GM18502 (cell line): Measurements from ENCODE around the gene MAOA.
"Not testable (repeated sequence)": the region's sequence is repeated elsewhere in the genome, so short reads cannot be mapped to it uniquely, and the experiment has no call there.

Source experiments
- ATAC-seq: cut with Tn5 transposase; IDR thresholded peaks from one replicate; pipeline ENCODE4 v1.9.1; 2021; ENCODE audit warnings: mild to moderate bottlenecking; ENCODE audit not compliant: unreplicated experiment, poor library complexity

Gene MAOA

GRCh38 chrX:43707812-43708548, 51.9 kb downstream of the MAOA start:
- ATAC-seq = no peak

- no peak for ATAC-seq
Measured at GRCh38 chrX:43716144-43716543, 60.0 kb downstream of the MAOA start.

GRCh38 chrX:43716696-43717095, 60.6 kb downstream of the MAOA start:
- ATAC-seq = no peak

- no peak for ATAC-seq
Measured at GRCh38 chrX:43717161-43717560, 61.1 kb downstream of the MAOA start.

DNA sequence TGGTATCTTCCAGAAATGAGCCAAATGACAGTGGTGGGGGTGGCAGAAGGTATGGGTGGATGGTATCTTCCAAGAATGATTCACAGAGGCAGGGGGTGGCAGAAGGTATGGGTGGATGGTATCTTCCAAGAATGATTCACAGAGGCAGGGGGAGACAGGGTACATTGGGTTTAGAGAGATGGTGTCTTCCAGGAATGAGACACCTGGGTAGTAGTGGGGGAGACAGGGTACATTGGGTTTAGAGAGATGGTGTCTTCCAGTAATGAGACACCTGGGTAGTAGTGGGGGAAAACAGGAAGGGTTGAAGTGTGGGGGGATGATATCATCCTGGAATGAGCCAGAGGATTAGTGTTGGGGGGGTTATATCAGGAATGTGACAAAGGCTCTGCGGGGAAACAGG, 62.0 kb downstream of the MAOA start:
- ATAC-seq = no peak

GRCh38 chrX:43718546-43718945, 62.4 kb downstream of the MAOA start:
- no peak for ATAC-seq

DNA sequence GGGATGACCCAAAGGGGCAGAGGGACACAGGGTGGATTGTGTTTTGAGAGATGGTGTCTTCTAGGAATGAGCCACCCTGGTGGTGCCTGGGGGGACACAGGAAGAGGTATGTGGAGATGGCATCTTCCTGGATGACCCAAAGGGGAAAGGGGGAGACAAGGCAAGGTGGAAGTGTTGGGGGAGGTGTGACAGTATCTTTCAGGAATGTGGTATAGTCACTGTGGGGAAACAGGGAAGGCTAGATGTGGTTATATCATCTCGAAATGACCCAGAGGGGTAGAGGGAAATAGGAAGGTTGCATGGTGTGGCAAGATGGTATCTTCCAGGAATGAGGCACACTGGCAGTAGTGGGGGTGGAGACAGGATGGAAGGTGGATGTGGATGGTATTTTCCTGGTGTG, 62.9 kb downstream of the MAOA start:
- ATAC-seq = no peak

DNA sequence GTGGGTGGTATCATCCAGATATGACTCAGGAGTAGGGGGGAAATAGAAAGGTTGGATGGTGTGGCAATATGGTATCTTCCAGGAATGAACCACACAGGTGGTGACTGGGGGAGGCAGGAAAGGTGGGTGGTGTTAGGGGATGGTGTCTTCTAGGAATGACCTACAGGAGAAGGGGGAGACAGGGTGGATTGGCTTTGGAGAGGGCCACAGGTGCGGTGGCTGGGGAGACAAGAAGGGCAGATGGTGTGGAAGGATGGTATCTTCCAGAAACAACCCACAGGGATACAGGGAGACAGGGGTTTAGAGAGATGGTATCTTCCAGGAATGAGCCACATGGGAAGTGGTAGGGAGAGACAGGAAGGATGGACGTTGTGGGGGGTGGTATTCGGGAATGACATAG, 64.0 kb downstream of the MAOA start:
- no peak for ATAC-seq

- no peak for ATAC-seq
Measured at GRCh38 chrX:43720961-43721360, 64.9 kb downstream of the MAOA start.

DNA sequence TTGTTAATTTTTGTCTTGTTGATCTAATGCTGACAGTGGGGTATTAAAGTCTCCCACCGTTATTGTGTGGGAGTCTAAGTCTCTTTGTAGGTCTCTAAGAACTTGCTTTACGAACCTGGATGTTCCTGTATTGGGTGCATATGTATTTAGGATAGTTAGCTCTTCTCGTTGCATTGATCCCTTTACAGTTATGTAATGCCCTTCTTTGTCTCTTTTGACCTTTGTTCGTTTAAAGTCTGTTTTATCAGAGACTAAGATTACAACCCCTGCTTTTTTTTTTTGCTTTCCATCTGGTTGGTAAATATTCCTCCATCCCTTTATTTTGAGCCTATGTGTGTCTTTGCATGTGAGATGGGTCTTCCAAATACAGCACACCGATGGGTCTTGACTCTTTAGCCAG, 69.1 kb downstream of the MAOA start:
- not testable (repeated sequence) for ATAC-seq

- not testable (repeated sequence) for ATAC-seq
Measured at GRCh38 chrX:43727254-43727653, 71.2 kb downstream of the MAOA start.

GRCh38 chrX:43728002-43728401, 71.9 kb downstream of the MAOA start:
- no peak for ATAC-seq

GRCh38 chrX:43728966-43729365, 72.9 kb downstream of the MAOA start:
- no peak for ATAC-seq

DNA sequence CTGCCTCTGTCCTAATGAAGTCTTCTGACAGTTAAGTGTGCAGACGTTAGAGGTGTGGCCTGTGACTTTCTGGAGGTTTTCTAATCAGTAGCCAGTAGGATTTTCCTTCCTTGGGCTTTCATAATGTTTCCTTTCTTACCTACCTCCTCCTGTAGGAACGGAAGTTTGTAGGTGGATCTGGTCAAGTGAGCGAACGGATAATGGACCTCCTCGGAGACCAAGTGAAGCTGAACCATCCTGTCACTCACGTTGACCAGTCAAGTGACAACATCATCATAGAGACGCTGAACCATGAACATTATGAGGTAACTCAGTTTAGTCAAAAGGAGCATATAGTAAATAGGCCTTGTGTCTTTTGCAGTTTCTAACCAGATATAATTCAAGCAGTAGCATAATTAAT, 75.0 kb downstream of the MAOA start:
- ATAC-seq = no peak

- ATAC-seq = no peak
Measured at GRCh38 chrX:43733699-43734098, 77.6 kb downstream of the MAOA start.

GRCh38 chrX:43734444-43734843, 78.3 kb downstream of the MAOA start:
- ATAC-seq = no peak

DNA sequence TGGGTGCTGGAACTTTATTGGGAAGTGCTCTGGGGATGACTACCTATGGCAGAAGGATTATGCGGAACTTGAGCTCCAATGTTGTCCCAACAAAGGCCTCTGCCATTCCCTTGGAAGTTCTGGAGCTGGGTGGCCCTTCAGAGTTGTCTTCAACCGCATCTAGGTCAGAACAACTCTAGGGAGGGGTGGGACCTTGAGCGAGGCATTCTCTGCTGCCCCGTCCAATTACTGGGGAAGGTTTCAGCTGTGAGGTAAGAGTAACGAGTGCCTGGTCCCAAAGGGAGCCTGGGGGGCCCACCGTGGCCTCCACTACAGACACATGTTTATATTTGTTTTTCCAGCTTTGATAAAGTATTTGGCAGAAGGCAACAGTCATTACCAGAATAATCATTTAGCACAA, 79.4 kb downstream of the MAOA start:
- ATAC-seq = no peak

DNA sequence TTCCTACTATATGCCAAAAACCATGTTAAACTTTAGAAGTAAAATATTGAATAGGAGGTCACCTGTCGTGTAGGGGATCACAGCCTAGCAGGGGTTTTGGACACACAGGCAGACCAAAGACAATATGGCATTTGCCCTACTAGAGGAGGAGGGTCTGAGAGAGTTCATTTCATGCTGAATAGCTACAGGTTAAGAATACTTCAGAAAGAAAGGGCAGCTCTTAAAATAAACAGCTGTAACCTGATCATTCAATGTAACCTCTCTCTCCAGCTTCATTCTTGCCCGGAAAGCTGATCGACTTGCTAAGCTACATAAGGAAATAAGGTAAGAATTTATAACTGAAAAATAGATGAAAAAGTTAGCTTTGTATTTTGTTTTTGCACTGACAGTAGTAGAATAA, 79.9 kb downstream of the MAOA start:
- no peak for ATAC-seq

GRCh38 chrX:43741843-43742573, 85.9 kb downstream of the MAOA start:
- no peak for ATAC-seq

GRCh38 chrX:43743100-43743822, 87.2 kb downstream of the MAOA start:
- ATAC-seq = no peak

- no peak for ATAC-seq
Measured at GRCh38 chrX:43744284-43744683, 88.2 kb downstream of the MAOA start.
